Activated T-helper 1 cell treated with anti-CD3 and anti-CD28 coated beads, Interleukin-12 subunit alpha, Interleukin-12 subunit beta, Interleukin-2, Interleukin-4 antibody, amounts not matched to agents 30 ng/mL and 10 ng/mL and 1 ng/mL, durations not matched to agents 14 hours and 24 hours and 36 hours (primary cell): Measurements from ENCODE around the gene GUCY2F. TPM values are rescaled to one million over a fixed set of nuclear protein-coding genes. Genes with fewer than 3 reads are reported as not detected.

Experiments
- DNase-seq: peaks from one replicate; pipeline ENCODE4 v3.0.0; 2021; ENCODE audit warnings: low spot score
- H3K27ac Mint-ChIP-seq: one replicate; pipeline ENCODE4 v1.8.0; 2021; ENCODE audit warnings: mild to moderate bottlenecking, mixed read lengths
- H3K27me3 Mint-ChIP-seq: one replicate; pipeline ENCODE4 v1.8.0; 2022; ENCODE audit warnings: mild to moderate bottlenecking, moderate library complexity, mixed read lengths; ENCODE audit not compliant: insufficient read depth
- H3K36me3 Mint-ChIP-seq: one replicate; pipeline ENCODE4 v1.8.0; 2021; ENCODE audit warnings: low read depth, mixed read lengths
- H3K4me1 Mint-ChIP-seq: one replicate; pipeline ENCODE4 v1.8.0; 2021; ENCODE audit warnings: low read depth, mixed read lengths
- H3K4me3 Mint-ChIP-seq: one replicate; pipeline ENCODE4 v1.8.0; 2021; ENCODE audit warnings: mild to moderate bottlenecking, moderate library complexity, mixed read lengths
- H3K9me3 Mint-ChIP-seq: one replicate; pipeline ENCODE4 v1.8.0; 2021; ENCODE audit warnings: mixed read lengths
- intact Hi-C: fragments of 100-400 bp; cut with micrococcal nuclease; formaldehyde crosslinking; loops from one replicate; pipeline ENCODE4 v1.15.1; 2024
- total RNA-seq: library from RNA; stranded (reverse); gene quantifications from 2 replicates; pipeline ENCODE4 v1.2.3, GENCODE V29; 2022

Gene GUCY2F
- total RNA-seq, 1 donor from 2014 or later, result not detected

DNA sequence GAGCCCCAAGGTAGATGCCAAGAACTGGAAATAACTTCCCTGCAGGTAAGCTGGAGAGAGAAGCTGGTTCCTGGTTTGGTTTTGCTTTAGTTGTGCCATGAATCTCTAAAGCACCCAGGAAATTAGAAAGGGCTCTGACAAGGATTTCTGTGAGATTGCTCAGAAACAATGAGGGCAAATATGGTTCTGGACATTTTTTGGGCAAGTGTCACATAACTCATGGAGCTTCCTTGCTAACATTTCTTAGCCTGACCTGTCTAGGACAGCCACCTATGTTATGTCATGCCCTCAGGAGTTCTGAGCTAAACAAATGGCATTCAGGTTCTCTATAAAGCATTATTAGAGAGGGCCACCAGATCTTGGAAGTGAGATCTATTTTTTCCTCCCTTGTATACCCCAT lies 131.8 kb downstream of the GUCY2F start:
- Mint-ChIP-seq H3K4me3 (no peak overlapping the region), H3K9me3 (no peaks in the 10 kb centered on the region), H3K27me3 (peaks cover 2% of the 10 kb centered on the region), H3K4me1 (no peaks in the 10 kb centered on the region), H3K27ac (no peak overlapping the region), H3K36me3 (no peaks in the 10 kb centered on the region)
- intact Hi-C loops, result no loop called here
- DNase-seq, result no peak

DNA sequence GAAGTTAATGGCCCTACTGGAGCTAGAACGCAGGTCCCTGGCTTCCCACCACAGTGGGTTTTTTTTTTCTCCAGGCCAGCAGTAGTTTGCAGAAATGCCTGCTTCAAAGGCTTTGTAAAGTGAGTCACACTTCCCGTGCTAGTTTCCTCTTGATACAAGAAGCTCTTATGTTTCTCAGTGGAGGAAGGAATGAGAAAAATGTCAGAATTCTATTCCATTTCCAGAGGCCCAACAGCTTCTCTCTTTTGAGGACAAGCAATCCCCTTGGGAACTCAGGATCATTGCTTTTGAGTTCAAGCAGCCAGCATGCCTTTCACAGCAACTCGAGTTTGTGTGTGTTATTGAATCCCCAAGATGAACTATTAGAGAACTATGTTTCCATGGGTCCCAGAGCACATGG lies 134.3 kb downstream of the GUCY2F start:
- intact Hi-C loops, result no loop called here
- peaks cover 2% of the 10 kb centered on the region for H3K27me3 Mint-ChIP-seq
- H3K4me3 Mint-ChIP-seq, result no peak overlapping the region

DNA sequence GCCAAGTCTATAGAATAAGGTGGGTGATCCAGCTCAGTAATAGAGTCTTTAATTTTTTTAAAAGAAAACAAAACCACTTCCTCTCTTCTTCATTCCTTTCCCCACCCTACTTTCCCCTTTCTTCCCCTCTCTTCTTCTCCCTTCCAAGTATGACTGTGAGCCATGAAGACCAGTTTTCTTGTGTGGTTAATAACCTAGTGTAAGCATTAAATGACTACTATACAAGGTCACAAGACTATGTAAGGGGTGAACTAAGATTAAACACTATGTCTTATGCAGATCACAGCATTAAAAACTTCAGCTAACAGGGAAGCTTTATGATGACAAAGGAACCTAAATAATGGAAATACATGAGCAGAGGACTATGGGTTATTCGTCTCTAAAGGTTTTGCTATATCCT lies 135.4 kb downstream of the GUCY2F start:
- intact Hi-C loops, result no loop called here
- no peaks in the 10 kb centered on the region for H3K36me3 Mint-ChIP-seq
- H3K27me3 Mint-ChIP-seq, result peaks cover 2% of the 10 kb centered on the region
- DNase-seq, result no peak
- H3K9me3 Mint-ChIP-seq, result no peaks in the 10 kb centered on the region
- no peaks in the 10 kb centered on the region for H3K4me1 Mint-ChIP-seq
- H3K27ac Mint-ChIP-seq, result no peak overlapping the region
- H3K4me3 Mint-ChIP-seq, result no peak overlapping the region

More for the DNA sequence above, 134.3 kb downstream of the GUCY2F start:
- no peaks in the 10 kb centered on the region for H3K36me3 Mint-ChIP-seq
- DNase-seq, result no peak
- H3K4me1 Mint-ChIP-seq, result no peaks in the 10 kb centered on the region
- no peak overlapping the region for H3K27ac Mint-ChIP-seq
- no peaks in the 10 kb centered on the region for H3K9me3 Mint-ChIP-seq

DNA sequence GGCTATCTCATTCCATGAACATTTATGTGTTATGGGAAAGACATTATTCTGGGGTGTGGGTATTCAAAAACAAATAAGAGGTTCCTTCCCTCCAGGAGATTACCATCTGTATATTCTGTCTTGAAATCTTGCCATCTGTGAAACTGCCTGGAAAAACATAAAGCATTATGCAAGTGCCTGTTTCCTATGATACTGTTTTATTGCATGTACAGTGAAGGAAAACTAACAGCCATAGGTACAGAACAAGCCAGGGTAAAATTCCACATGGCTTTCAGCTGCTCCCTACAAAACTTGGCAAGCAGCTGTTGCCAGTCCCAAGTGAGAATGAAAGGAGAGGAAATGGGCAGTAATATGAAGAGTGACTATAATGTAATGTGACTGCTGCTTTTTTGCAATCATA lies 136.0 kb downstream of the GUCY2F start:
- Mint-ChIP-seq H3K4me3 (no peak overlapping the region), H3K27me3 (peaks cover 2% of the 10 kb centered on the region), H3K4me1 (no peaks in the 10 kb centered on the region), H3K27ac (no peak overlapping the region), H3K36me3 (no peaks in the 10 kb centered on the region), H3K9me3 (no peaks in the 10 kb centered on the region)
- DNase-seq, result no peak
- intact Hi-C loops, result no loop called here

DNA sequence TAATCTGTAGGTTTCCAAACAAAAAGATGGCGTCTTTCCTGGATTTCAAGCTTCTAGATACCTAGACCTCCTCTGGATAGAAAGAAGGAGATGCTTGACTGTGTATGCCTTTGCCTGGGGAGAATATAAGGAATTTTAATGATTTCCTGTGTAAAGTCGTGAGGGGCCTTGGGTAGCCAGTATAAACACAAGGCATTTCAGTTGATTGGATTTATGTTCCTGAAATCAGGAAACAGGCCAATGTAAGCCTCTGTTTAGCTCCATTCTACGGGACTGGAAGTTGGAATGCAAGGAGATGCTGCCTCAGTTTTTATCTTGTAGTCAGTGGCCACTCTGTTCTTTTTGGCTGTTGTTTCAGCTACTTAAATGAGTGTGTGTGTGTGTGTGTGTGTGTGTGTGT lies 137.2 kb downstream of the GUCY2F start:
- Mint-ChIP-seq H3K27ac (no peak overlapping the region), H3K27me3 (peaks cover 2% of the 10 kb centered on the region), H3K4me3 (no peak overlapping the region), H3K4me1 (no peaks in the 10 kb centered on the region), H3K36me3 (no peaks in the 10 kb centered on the region), H3K9me3 (no peaks in the 10 kb centered on the region)
- intact Hi-C loops, result no loop called here
- DNase-seq, result no peak

DNA sequence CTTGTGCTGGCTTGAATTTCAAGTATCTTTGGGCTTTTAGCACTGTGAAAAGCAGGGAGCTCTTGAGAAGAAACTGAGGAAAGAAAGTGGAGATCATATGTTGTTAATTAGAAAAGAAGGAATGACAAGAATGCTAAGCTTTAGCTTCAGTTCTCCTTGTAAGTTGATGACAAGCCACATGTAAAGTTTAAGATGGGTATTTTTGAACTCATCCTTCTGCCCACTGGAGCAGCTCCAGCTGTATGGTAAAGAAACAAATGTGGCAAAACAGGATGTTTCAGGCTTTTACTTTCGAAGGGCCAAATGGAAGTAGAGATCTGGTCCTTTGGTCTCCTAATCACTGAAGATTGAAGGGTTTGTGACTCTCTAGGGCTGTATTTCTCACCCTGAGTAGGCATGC lies 137.8 kb downstream of the GUCY2F start:
- H3K4me1 Mint-ChIP-seq, result no peaks in the 10 kb centered on the region
- no peak overlapping the region for H3K27ac Mint-ChIP-seq
- no peak for DNase-seq
- no peaks in the 10 kb centered on the region for H3K36me3 Mint-ChIP-seq
- no peaks in the 10 kb centered on the region for H3K9me3 Mint-ChIP-seq
- peaks cover 2% of the 10 kb centered on the region for H3K27me3 Mint-ChIP-seq
- H3K4me3 Mint-ChIP-seq, result no peak overlapping the region
- intact Hi-C loops, result no loop called here

DNA sequence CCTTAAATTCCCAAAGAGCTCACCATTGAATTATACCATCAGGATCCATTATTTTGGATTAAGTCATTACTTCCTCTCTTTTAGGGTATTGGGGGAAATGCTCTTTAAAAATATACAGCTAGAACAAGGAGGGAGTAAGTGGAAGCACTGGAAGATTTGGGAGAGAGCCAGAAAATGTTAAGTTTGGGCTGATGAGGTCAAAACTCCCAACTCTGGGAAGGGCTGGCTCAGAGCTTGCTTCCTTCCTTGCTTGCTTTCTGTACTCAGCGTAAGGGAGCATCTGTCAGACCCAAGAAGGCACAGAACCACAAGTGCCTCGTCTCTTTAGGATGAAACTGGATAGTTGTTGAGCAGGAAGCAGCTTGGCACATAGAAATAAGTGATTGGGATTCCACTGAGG lies 138.2 kb downstream of the GUCY2F start:
- Mint-ChIP-seq H3K9me3 (no peaks in the 10 kb centered on the region), H3K4me3 (no peak overlapping the region), H3K27ac (no peak overlapping the region), H3K27me3 (peaks cover 2% of the 10 kb centered on the region), H3K36me3 (no peaks in the 10 kb centered on the region), H3K4me1 (no peaks in the 10 kb centered on the region)
- DNase-seq, result no peak
- intact Hi-C loops, result no loop called here

DNA sequence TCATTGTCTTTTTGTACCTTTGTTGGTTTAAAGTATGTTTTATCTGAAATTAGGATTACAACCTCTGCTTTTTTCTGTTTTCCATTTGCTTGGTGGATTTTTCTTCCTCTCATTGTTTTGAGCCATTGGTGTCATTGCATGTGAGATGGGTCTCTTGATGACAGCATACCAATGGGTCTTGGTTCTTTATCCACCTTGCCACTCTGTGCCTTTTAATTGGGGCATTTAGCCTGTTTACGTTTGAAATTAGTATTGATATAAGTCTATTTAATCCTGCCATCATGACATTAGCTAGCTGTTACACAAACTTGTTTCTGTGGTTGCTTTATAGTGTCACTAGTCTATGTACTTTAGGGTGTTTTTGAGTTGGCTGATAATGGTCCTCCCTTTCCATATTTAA lies 145.7 kb downstream of the GUCY2F start:
- H3K27ac Mint-ChIP-seq, result no peak overlapping the region
- H3K9me3 Mint-ChIP-seq, result no peaks in the 10 kb centered on the region
- DNase-seq, result no peak
- no peaks in the 10 kb centered on the region for H3K27me3 Mint-ChIP-seq
- H3K4me1 Mint-ChIP-seq, result no peaks in the 10 kb centered on the region
- H3K36me3 Mint-ChIP-seq, result no peaks in the 10 kb centered on the region
- H3K4me3 Mint-ChIP-seq, result no peak overlapping the region
- intact Hi-C loops, result no loop called here

DNA sequence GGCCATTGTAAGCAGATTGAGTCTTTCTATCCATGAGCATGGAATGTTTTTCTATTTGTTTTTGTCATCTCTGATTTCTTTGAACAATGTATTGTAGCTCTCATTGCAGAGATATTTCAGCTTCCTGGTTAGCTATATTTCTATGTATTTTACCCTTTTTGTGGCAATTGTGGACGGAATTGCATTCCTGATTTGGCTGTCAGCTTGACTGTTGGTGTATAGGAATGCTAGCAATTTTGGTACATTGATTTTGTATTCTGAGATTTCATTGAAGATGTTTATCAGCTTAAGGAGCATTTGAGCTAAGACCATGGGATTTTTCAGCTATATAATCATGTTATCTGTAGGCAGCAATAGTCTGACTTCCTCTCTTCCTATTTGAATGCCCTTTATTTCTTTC lies 154.6 kb downstream of the GUCY2F start:
- no peak overlapping the region for H3K4me3 Mint-ChIP-seq
- no peak for DNase-seq
- no peaks in the 10 kb centered on the region for H3K27me3 Mint-ChIP-seq
- intact Hi-C loops, result no loop called here
- H3K4me1 Mint-ChIP-seq, result no peaks in the 10 kb centered on the region
- H3K27ac Mint-ChIP-seq, result no peak overlapping the region
- no peaks in the 10 kb centered on the region for H3K36me3 Mint-ChIP-seq
- no peaks in the 10 kb centered on the region for H3K9me3 Mint-ChIP-seq

Other genes with a start within 250 kb of the GUCY2F start
- 10.3 and 11.8 TPM in 2 replicates for gene NXT2, start 54.8 kb upstream of the GUCY2F start, total RNA-seq
- 0.52 and 0.81 TPM in 2 replicates for gene KCNE5, start 143.1 kb upstream of the GUCY2F start, total RNA-seq